GM21786 (cell line): Measurements from ENCODE around the gene P2RY1.
A peak's percentile ranks its signal among the peaks of the same experiment; 100 is the strongest.
"Not testable (repeated sequence)": the region's sequence is repeated elsewhere in the genome, so short reads cannot be mapped to it uniquely, and the experiment has no call there.

Experiments
- ATAC-seq: cut with Tn5 transposase; IDR thresholded peaks from one replicate; pipeline ENCODE4 v1.9.1; 2021; ENCODE audit not compliant: unreplicated experiment

Gene P2RY1

GRCh38 chr3:152836269-152836668, 1.3 kb downstream of the P2RY1 start:
- no peak for ATAC-seq

DNA sequence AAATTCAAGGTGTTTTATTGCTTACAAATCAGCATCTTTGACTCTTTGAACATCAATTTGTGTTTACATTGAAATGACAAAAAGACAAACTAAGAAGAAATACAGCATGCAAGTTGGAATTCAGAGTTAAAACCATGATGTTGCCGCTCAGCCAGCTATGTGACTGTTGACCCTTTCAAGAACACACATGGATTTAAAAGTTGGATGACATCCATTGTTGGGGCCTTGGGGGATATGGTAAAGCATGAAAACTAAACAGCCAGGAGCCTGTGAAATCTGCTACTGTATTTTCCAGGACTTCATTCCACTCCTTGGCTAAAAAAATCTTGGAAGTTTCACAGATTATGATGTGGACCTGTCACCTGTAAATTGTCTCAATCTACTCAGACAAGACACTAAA, 4.6 kb downstream of the P2RY1 start:
- ATAC-seq: no peak

- ATAC-seq: no peak
Measured at GRCh38 chr3:152841131-152841530, 6.2 kb downstream of the P2RY1 start.

DNA sequence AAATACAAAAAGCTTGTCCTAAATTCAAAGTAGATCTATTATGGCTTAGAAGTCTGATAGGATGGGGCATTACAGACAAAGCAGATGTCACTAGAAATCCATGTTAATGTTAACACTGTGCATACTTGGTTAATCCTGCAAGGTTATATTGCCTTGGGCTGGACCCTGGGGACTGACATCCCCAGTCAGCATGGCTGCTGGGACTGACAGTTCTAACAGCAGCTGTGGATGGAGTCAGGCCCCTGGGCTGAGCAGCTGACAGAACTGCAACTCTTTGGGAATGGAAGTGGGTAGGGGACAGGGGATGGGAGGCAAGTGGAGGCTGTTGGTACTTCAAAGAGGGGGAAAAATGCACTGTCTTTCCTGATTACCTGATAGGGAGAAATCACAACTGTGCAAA, 7.5 kb downstream of the P2RY1 start:
- ATAC-seq: no peak

DNA sequence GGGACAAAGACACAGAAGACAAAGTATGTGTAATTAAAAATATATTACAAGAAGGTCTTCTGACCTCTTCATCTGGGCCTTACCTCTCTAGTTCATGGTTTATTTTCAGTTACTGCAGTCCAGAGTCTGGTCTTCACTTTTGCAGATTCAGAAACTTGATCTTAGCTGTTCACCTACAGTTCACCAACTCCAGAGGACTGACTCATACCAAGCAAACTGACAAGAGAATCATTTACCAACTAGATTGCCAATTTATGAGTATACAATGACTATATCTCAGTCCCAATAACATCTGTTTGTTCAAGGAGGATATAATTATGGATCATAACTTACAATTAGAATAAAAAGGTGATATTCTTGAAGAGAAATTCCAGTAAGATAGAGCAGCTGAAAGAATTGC, 9.0 kb downstream of the P2RY1 start:
- peak; percentile 68 for ATAC-seq

DNA sequence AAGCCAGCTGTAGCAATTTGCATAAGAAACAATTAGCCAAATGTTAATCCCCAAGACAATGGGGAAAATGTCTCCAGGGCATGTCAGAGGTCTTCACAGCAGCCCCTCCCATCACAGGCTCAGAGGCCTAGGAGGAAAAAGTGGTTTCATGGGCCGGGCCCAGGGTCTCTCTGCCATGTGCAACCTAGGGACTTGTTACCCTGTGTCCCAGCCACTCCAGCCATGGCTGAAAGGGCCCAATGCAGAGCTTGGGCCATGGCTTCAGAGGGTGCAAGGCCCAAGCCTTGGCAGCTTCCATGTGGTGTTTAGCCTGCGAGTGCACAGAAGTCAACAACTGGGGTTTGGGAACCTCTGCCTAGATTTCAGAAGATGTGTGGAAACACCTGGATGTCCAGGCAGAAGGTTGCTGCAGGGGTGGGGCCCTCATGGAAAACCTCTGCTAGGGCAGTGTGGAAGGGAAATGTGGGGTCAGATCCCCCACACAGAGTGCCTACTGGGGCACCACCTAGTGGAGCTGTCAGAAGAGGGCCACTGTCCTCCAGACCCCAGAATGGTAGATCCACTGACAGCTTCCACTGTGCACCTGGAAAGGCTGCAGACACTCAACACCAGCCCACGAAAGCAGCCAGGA, 11.8 kb downstream of the P2RY1 start:
- not testable (repeated sequence) for ATAC-seq

DNA sequence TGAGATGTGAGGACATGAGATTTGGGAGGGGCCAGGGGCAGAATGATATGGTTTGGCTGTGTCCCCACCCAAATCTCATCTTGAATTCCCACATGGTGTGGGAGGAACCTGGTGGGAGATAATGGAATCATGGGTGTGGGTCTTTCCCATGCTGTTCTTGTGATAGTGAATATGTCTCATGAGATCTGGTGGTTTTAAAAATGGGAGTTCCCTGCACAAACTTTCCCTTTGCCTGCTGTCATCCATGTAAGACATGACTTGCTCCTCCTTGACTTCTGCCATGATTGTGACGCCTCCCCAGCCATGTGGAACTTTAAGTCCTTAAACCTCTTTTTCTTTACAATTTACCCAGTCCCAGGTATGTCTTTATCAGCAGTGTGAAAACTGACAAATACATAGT, 12.7 kb downstream of the P2RY1 start:
- ATAC-seq: not testable (repeated sequence)

DNA sequence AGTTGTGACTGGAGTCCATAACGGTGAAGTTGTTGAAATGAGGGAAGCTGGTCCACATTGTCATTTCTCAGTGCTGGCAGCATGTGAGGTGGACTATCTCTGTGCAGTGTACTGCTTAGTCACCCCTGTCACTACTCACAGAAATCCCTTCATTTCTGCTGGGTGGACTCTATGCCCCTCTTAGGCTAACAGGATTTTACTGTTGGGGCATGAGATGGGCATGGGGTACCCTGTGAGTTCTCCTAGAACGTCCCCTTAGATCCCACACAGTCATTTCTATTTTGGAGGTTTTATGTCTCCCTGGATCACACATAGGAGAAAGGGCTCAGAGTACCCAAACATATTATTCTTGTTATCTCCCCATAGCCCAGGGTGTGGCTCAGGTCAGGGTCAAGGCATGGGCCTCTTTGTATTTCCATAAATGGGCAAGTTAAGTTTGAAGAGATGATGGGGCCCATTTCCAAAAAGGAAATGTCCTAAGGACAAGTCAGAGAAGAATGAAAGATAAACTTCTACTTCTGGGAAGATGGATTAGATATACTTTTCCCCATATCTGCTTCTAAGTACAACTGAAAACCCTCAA, 15.2 kb downstream of the P2RY1 start:
- no peak for ATAC-seq

- no peak for ATAC-seq
Measured at GRCh38 chr3:152853196-152853595, 18.3 kb downstream of the P2RY1 start.

DNA sequence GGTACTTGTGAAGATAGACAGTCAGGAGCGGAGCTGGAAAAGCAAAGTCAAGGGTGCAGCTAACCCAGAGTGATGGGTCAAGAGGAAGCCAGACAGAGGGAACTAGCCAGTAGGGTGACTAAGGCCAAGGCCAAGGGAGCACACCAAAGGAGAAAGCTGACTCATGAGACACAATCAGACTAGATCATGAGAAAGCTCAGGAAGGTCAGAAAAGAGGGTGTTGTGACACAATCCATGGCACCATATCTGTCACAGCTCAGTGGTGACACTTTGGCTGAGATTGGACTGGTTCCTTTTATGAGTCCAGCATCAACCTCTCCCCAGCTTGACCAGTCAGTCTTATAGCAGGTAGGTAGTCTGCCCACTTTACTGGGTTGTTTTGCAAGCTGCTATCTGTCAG, 22.2 kb downstream of the P2RY1 start:
- ATAC-seq: no peak

GRCh38 chr3:152858170-152858800, 23.4 kb downstream of the P2RY1 start:
- ATAC-seq: no peak

DNA sequence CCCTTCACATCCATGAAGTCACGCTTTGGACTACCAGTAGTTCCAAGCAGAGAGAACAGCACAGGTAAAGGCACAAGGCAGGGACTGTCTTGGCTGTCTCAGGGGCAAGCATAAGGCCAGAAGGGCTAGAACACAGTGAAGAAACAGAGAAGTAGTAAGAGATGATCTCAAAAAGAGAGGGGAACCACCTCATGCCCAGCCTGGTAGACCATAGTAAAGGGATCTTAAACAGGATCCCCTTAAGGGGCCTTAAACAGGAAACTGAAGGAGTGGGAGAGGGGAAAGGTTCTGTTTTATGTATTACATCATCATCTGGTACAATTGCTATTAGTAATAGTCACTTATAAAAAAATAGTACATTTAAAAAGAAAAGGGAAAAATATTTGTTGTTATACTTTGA, 25.8 kb downstream of the P2RY1 start:
- no peak for ATAC-seq

DNA sequence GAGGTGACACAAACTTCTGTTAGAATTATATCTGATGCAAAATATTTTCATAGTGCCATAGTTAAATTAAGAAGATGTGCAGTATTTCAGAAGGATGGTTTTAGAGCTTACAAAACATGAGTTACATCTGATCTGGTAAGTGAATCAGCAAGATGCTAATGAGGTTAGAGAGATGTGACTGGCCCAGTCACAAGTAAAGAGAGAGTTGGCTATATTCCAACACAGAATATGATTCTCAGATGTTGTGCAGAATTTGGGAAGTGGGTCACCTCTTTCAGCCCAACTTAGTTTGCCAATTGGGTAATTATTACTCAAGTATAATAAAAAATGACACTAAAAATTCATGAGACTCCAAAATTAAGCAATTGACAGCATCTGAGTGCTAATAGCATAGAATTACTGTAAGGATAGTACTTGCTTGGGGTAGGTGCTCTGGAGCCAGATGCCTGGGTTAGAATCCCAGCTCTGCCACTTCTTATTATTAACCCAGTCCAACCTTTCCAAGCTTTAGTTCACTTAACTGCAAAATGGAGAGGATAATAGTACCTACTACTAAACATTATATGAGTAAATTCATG, 30.8 kb downstream of the P2RY1 start:
- no peak for ATAC-seq

DNA sequence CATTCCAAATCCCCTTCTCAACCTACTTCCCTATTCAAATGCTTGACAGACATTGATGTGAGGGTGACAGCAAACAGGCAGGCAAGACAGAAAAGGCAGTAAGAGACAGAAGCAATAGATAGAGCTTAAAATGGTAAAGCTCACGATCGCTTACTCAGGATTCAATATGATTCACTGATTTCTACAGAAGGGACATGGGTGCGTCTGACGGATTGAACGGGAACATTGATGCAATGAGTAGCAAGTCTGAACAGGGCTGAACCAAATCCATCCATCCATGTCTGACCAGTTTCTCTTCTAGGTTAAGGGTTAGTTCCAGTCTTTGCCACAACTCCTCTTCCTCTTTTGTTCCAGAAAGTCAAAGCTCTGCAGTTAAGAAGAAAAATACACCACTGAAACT, 35.1 kb downstream of the P2RY1 start:
- ATAC-seq: no peak

DNA sequence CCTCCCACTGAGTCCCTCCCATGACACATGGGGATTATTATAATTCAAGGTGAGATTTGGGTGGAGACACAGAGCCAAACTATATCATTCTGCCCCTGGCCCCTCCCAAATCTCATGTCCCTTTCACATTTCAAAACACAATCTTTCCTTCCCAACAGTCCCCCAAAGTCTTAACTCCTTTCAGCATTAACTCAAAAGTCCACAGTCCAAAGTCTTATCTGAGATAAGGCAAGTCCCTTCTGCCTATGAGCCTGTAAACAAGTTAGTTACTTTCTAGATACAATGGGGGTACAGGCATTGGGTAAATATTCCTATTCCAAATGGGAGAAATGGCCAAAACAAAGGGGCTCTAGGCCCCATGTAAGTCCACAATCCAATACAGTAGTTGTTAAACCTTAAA, 38.4 kb downstream of the P2RY1 start:
- not testable (repeated sequence) for ATAC-seq

- no peak for ATAC-seq
Measured at GRCh38 chr3:152874896-152875749, 40.2 kb downstream of the P2RY1 start.

DNA sequence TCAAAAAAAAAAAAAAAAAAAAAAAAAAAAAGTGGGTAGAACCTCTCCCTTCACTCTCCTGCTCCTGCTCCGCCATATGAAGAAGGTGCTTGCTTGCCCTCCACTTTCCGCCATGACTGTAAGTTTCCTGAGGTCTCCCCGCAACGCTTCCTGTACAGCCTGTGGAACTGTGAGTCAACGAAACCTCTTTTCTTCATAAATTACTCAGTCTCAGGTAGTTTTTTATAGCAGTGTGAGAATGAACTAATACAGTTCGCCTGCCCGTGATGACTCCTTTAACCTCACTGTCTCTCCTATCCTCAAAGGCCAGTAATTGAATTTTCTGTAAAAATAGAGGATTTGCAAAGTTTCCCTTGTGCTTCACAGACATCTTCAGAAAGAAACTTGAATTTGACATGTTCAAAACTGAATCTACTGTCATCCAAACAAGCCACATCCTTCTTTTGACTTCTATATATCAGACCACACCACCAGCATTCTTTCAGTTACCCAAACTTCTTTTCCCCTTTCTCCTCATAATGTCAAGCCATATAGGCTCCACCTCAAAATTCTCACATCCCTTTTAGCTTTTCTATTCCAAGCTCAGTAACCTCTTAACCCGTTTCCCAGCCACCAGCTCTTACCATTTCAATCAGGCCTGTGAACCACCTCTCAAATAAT, 44.3 kb downstream of the P2RY1 start:
- peak; percentile 40 for ATAC-seq

- ATAC-seq: no peak
Measured at GRCh38 chr3:152879790-152880174, 44.9 kb downstream of the P2RY1 start.

- no peak for ATAC-seq
Measured at GRCh38 chr3:152885076-152885475, 50.1 kb downstream of the P2RY1 start.
